D721Med (cell line): ENCODE measurements around the gene KCTD21.

ENCODE experiments used
- DNase-seq: peaks from one replicate; pipeline ENCODE4 v3.0.0; 2011; ENCODE audit warnings: low spot score; ENCODE audit not compliant: insufficient read length
- FAIRE-seq: peaks from 2 replicates; lab custom pipeline; 2011; peaks lifted over from hg19 to GRCh38; lab: Jason Lieb, UNC
- TF ChIP-seq, protein P1 (sequence below): IDR thresholded peaks from 2 replicates; pipeline ENCODE4 v1.5.1; 2012; ENCODE audit warnings: mild to moderate bottlenecking, control low read depth; ENCODE audit not compliant: insufficient read depth; ENCODE audit errors: missing control alignments

The KCTD21 gene

DNA sequence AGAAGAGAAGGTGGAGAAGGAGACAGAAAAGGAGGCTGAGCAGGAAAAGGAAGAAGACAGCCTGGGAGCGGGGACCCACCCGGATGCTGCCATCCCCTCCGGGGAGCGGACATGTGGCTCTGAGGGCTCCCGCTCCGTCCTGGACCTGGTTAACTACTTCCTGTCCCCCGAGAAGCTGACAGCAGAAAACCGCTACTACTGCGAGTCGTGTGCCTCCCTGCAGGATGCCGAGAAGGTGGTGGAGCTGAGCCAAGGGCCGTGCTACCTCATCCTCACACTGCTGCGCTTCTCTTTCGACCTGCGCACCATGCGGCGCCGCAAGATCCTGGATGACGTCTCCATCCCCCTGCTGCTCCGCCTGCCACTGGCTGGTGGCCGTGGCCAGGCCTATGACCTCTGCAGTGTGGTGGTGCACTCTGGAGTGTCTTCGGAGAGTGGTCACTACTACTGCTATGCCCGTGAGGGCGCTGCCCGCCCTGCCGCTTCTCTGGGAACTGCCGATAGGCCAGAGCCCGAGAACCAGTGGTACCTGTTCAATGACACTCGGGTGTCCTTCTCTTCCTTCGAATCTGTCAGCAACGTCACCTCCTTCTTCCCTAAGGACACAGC lies 21.7 kb upstream of the KCTD21 start:
- TF ChIP-seq, protein P1, sequence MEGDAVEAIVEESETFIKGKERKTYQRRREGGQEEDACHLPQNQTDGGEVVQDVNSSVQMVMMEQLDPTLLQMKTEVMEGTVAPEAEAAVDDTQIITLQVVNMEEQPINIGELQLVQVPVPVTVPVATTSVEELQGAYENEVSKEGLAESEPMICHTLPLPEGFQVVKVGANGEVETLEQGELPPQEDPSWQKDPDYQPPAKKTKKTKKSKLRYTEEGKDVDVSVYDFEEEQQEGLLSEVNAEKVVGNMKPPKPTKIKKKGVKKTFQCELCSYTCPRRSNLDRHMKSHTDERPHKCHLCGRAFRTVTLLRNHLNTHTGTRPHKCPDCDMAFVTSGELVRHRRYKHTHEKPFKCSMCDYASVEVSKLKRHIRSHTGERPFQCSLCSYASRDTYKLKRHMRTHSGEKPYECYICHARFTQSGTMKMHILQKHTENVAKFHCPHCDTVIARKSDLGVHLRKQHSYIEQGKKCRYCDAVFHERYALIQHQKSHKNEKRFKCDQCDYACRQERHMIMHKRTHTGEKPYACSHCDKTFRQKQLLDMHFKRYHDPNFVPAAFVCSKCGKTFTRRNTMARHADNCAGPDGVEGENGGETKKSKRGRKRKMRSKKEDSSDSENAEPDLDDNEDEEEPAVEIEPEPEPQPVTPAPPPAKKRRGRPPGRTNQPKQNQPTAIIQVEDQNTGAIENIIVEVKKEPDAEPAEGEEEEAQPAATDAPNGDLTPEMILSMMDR = no peak
- DNase-seq (no peak), FAIRE-seq (no peak)

DNA sequence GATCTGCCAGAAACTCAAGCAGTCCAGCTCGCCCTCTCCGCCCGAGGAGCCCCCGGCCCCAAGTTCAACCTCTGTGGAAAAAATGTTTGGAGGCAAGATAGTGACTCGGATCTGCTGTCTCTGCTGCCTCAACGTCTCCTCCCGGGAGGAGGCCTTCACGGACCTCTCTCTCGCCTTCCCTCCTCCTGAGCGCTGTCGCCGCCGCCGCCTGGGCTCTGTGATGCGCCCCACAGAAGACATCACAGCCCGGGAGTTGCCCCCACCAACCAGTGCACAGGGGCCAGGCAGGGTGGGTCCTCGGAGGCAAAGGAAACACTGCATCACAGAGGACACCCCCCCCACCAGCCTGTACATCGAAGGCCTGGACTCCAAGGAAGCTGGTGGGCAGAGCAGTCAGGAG lies 21.1 kb upstream of the KCTD21 start:
- FAIRE-seq (no peak), DNase-seq (no peak)
- TF ChIP-seq, protein P1 = no peak

DNA sequence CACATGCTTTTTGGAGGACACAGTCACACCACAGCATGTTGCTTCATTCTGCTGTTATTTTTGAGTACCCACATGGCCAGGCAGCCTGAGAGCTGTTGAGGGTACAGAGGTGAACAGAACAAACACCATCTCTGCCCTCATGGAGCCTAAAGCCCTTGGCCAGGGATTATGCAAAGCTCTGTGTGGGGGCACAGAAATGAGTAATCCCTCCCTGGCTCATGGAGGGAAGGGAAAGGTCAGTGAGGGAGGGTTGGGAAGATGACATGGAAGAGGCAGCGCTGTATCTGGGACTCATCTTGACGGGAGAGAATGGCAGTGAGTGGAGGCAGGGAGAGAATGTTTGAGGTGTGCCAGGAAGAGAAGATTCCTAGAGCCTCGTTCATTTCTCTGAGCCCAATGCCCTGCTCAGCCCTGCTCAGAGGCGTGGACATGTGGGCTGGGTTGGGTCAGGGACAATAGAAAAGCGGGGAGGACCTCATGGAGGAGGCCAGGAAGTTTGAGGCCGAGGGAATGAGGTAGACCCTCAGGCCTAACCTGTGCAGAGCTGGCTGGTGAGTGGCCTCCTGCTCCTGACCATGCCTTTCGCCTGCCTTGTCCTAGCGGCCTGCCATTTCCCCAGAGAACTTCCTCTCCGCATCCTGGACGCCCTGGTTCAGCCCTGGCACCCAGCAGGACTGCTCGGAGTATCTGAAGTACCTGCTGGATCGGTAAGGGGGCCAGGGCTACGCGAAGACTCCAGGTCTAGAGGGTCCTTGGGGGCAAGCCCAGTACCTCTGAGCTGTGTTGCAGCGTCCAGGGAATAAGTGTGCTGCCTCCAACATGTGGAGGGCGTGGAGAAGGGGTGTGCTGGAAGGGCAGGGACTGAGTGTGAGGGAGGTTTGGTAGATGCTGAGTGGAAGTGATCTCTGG lies 20.1 kb upstream of the KCTD21 start:
- DNase-seq = no peak
- no peak for FAIRE-seq
- TF ChIP-seq, protein P1 = no peak

DNA sequence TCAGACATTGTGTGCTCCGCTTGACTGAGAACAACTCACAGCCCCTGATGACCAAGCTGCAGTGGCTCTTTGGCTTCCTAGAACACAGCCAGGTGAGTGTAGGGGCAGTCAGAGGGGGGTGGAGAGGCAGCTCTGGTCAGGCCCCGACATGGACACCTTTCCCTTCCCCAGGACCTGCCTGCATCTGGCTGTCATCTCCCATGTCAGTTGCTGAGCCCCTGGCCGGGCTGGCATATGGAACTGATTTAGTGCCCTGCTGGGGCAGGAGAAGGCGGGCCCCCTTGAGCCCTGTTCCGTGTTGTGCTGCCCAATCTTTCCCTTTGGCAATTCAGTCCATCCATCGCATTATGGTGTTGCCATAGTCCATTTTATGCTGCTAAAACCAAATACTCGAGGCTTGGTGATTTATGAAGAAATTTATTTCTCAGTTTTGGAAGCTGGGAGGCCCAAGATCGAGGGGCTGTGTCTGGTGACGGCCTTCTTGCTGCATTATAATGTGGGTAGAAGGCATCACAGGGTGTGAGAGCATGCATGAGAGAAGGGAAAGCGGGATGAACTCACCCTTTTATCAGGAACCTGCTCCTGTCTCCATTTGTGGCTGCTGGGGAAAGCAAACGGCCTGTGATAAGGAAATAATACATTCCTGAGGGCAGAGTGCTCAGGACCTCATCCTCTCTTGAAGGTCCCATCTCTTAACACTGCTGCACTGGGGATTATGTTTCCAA lies 19.3 kb upstream of the KCTD21 start:
- TF ChIP-seq, protein P1 = no peak
- DNase-seq (no peak), FAIRE-seq (no peak)

DNA sequence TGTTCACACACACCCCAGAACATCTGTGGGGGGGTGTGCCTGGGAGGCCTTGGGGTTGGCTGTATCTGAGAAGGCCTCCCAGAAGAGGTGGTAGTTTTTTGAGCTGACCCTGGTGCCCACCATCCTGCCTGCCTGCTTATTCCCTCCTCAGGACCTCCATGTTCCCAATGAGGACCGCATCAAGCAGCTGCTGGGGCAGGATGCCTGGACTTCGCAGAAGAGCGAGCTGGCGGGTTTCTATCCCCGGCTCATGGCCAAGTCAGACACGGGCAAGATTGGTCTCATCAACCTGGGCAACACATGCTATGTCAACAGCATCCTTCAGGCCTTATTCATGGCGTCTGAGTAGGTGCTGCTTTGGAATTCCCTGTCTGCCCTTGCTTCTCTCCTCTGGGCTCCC lies 17.3 kb upstream of the KCTD21 start:
- TF ChIP-seq, protein P1 = no peak
- FAIRE-seq = no peak
- DNase-seq = no peak

DNA sequence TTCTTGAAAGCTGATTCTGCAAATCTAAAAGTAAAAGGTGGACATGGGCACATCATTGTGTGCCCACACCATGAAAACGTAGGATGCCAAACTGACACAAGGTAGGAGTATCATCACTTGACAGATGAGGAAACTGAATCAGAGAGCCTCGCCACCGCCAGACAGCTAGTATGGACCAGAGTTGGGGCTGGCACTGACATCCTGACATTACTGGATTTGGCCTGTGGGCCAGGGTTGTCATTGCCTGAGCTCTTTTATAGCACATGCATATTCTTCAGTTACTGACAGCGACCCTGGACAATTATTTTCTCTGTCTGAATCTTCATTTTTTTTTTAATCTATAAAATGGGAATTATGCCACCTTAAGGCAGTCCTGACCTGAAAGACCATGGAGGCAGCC lies 16.8 kb upstream of the KCTD21 start:
- DNase-seq (no peak), FAIRE-seq (no peak)
- TF ChIP-seq, protein P1 = no peak
